NCI-H460 (cell line): ENCODE measurements around the gene TP73. TPM values are rescaled to one million over a fixed set of nuclear protein-coding genes. Genes with fewer than 3 reads are reported as not detected.

Experiments
- DNase-seq: peaks from one replicate; pipeline ENCODE4 v3.0.0-alpha.2; 2016; ENCODE audit warnings: low read depth; ENCODE audit errors: extremely low read depth
- total RNA-seq: library from RNA; depleted of rRNA; stranded (reverse); fragments of >200 nt; shearing (Covaris generic); gene quantifications from 2 replicates; pipeline ENCODE4 v1.2.3, GENCODE V29; 2014

TP73 gene
- total RNA-seq, 1 experiment from 2014 or later = 0.07 TPM

- no peak for DNase-seq
Observed at GRCh38 chr1:3700631-3701030, 48.3 kb downstream of the TP73 start.

- no peak for DNase-seq
Observed at GRCh38 chr1:3702528-3702927, 50.2 kb downstream of the TP73 start.

- DNase-seq = no peak
Observed at GRCh38 chr1:3702990-3703728, 50.8 kb downstream of the TP73 start.

- DNase-seq = no peak
Observed at GRCh38 chr1:3703786-3704371, 51.6 kb downstream of the TP73 start.

GRCh38 chr1:3705341-3705950 lies 53.1 kb downstream of the TP73 start:
- DNase-seq = no peak

- DNase-seq = no peak
Observed at GRCh38 chr1:3706651-3707297, 54.5 kb downstream of the TP73 start.

GRCh38 chr1:3707298-3707938 lies 55.1 kb downstream of the TP73 start:
- no peak for DNase-seq

- no peak for DNase-seq
Observed at GRCh38 chr1:3707939-3708328, 55.6 kb downstream of the TP73 start.

- no peak for DNase-seq
Observed at GRCh38 chr1:3708791-3709190, 56.5 kb downstream of the TP73 start.

GRCh38 chr1:3710251-3710650 lies 57.9 kb downstream of the TP73 start:
- no peak for DNase-seq

- DNase-seq = no peak
Observed at GRCh38 chr1:3711381-3711779, 59.1 kb downstream of the TP73 start.

- DNase-seq = no peak
Observed at GRCh38 chr1:3711780-3712451, 59.6 kb downstream of the TP73 start.

- DNase-seq = no peak
Observed at GRCh38 chr1:3712573-3713535, 60.5 kb downstream of the TP73 start.

GRCh38 chr1:3713840-3714239 lies 61.5 kb downstream of the TP73 start:
- DNase-seq = no peak

GRCh38 chr1:3714284-3714741 lies 62.0 kb downstream of the TP73 start:
- no peak for DNase-seq

- no peak for DNase-seq
Observed at GRCh38 chr1:3714814-3715213, 62.5 kb downstream of the TP73 start.

GRCh38 chr1:3716351-3716750 lies 64.0 kb downstream of the TP73 start:
- DNase-seq = no peak

GRCh38 chr1:3717041-3717714 lies 64.9 kb downstream of the TP73 start:
- DNase-seq = no peak
